ENCODE data around the gene PACS2.

DNA sequence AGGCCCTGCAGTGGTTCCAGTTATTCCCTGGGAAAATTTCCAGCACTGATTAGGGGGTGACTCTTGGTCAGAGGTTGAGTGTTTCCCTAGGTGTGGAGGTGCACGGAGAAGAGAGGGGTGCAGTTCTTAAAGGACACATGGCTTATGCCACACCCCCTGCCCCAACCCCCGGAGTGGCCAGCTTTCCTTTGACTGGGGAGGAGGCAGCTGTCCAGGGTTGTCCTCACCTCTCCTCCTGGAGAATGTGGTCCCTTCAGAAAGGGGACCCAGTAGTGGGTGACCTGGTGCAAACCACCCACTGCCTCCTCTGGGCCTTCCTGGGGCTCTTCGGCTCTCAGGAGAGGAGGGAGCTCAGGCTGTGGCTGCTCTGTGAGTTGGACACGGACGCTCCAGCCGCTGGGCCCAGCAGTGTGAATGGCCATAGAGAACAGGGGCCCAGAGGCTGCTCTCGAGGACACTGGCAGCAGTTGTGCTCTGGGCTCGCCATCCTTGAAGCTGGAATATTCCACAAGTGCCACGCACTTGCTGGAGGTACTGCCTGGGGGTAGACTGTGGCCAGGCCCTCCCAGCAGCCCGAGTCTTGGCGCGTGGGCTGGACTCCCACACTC is 13.6 kb downstream of the PACS2 start:
- TF ChIP-seq, protein P1, sequence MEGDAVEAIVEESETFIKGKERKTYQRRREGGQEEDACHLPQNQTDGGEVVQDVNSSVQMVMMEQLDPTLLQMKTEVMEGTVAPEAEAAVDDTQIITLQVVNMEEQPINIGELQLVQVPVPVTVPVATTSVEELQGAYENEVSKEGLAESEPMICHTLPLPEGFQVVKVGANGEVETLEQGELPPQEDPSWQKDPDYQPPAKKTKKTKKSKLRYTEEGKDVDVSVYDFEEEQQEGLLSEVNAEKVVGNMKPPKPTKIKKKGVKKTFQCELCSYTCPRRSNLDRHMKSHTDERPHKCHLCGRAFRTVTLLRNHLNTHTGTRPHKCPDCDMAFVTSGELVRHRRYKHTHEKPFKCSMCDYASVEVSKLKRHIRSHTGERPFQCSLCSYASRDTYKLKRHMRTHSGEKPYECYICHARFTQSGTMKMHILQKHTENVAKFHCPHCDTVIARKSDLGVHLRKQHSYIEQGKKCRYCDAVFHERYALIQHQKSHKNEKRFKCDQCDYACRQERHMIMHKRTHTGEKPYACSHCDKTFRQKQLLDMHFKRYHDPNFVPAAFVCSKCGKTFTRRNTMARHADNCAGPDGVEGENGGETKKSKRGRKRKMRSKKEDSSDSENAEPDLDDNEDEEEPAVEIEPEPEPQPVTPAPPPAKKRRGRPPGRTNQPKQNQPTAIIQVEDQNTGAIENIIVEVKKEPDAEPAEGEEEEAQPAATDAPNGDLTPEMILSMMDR (IDR thresholded peaks at IDR 0.05; ENCODE audit: insufficient read depth, low read length) = no peak
- TF ChIP-seq POLR2AphosphoS5 (IDR thresholded peaks at IDR 0.05; ENCODE audit: low read depth) = no peak

Measured in HL-60 (cell line).